Superior temporal gyrus (tissue), 1 donor: Measurements from ENCODE around the gene SP4.

ENCODE experiments used
- DNase-seq: peaks from one replicate; pipeline ENCODE4 v3.0.0-alpha.2; 2016; ENCODE audit errors: extremely low spot score

The SP4 gene

GRCh38 chr7:21427871-21428658 is at the start of gene SP4:
SP4 (plus strand) TSS chr7:21428083; CDS start chr7:21428252, 169 bp downstream.
- peak; percentile 88 for DNase-seq

GRCh38 chr7:21383227-21384220 is 44.4 kb upstream of the SP4 start:
- no peak for DNase-seq

- no peak for DNase-seq
Observed at GRCh38 chr7:21393937-21394336, 33.9 kb upstream of the SP4 start.

- DNase-seq: no peak
Observed at GRCh38 chr7:21401944-21402343, 25.9 kb upstream of the SP4 start.

GRCh38 chr7:21407796-21408480 is 19.9 kb upstream of the SP4 start:
- DNase-seq: no peak

- no peak for DNase-seq
Observed at GRCh38 chr7:21408481-21408820, 19.4 kb upstream of the SP4 start.

GRCh38 chr7:21412410-21412851 is 15.5 kb upstream of the SP4 start:
- DNase-seq: no peak

- peak; percentile 51 for DNase-seq
Observed at GRCh38 chr7:21412957-21413356, 14.9 kb upstream of the SP4 start.

GRCh38 chr7:21413502-21413901 is 14.4 kb upstream of the SP4 start:
- no peak for DNase-seq

- no peak for DNase-seq
Observed at GRCh38 chr7:21414795-21415393, 13.0 kb upstream of the SP4 start.

- no peak for DNase-seq
Observed at GRCh38 chr7:21417647-21418046, 10.2 kb upstream of the SP4 start.

GRCh38 chr7:21422751-21423150 is 5.1 kb upstream of the SP4 start:
- DNase-seq: no peak

GRCh38 chr7:21425290-21425689 is 2.6 kb upstream of the SP4 start:
- no peak for DNase-seq

GRCh38 chr7:21426286-21427181 is 1.3 kb upstream of the SP4 start:
- no peak for DNase-seq

GRCh38 chr7:21427182-21427870 is 557 bp upstream of the SP4 start:
- DNase-seq: peak; percentile 98

- peak; percentile 29 for DNase-seq
Observed at GRCh38 chr7:21428659-21428941, 717 bp downstream of the SP4 start.

GRCh38 chr7:21429021-21429420 is 1.1 kb downstream of the SP4 start:
- no peak for DNase-seq

- DNase-seq: no peak
Observed at GRCh38 chr7:21429786-21430574, 2.1 kb downstream of the SP4 start.

GRCh38 chr7:21430575-21430954 is 2.7 kb downstream of the SP4 start:
- no peak for DNase-seq
